ENCODE measurements around the gene IKZF3. TPM values are rescaled to one million over a fixed set of nuclear protein-coding genes. Genes with fewer than 3 reads are reported as not detected.
"Not testable (repeated sequence)": the region's sequence is repeated elsewhere in the genome, so short reads cannot be mapped to it uniquely, and the experiment has no call there.

IKZF3 gene
- total RNA-seq, 1 donor from 2014 or later = not detected

GRCh38 chr17:39867084-39867879 lies 3.2 kb upstream of the IKZF3 start:
- H3K27ac Mint-ChIP-seq = no peak overlapping the region
- H3K9me3 Mint-ChIP-seq (ENCODE audit: low read depth) = peaks cover 9% of the 10 kb centered on the region

GRCh38 chr17:39866013-39866730 lies 2.1 kb upstream of the IKZF3 start:
- TF ChIP-seq CTCF (IDR thresholded peaks at IDR 0.05; ENCODE audit: unreplicated experiment) = no peak
- Mint-ChIP-seq H3K4me1 (ENCODE audit: low read depth) (no peaks in the 10 kb centered on the region), H3K27me3 (peaks cover 64% of the 10 kb centered on the region), H3K9me3 (ENCODE audit: low read depth) (peaks cover 9% of the 10 kb centered on the region), H3K36me3 (ENCODE audit: insufficient read depth) (no peaks in the 10 kb centered on the region), H3K27ac (no peak overlapping the region), H3K4me3 (ENCODE audit: low read depth) (no peak overlapping the region)
- DNase-seq (ENCODE audit: low spot score, unreplicated experiment) = no peak

More at GRCh38 chr17:39867084-39867879, 3.2 kb upstream of the IKZF3 start:
- DNase-seq (ENCODE audit: low spot score, unreplicated experiment) = no peak
- H3K27me3 Mint-ChIP-seq = peaks cover 57% of the 10 kb centered on the region
- H3K36me3 Mint-ChIP-seq (ENCODE audit: insufficient read depth) = no peaks in the 10 kb centered on the region
- H3K4me3 Mint-ChIP-seq (ENCODE audit: low read depth) = no peak overlapping the region
- H3K4me1 Mint-ChIP-seq (ENCODE audit: low read depth) = no peaks in the 10 kb centered on the region
- no peak for TF ChIP-seq CTCF (IDR thresholded peaks at IDR 0.05; ENCODE audit: unreplicated experiment)

GRCh38 chr17:39863244-39863917 lies 731 bp downstream of the IKZF3 start:
- no peak for TF ChIP-seq CTCF (IDR thresholded peaks at IDR 0.05; ENCODE audit: unreplicated experiment)
- H3K4me3 Mint-ChIP-seq (ENCODE audit: low read depth) = no peak overlapping the region
- no peak for DNase-seq (ENCODE audit: low spot score, unreplicated experiment)
- H3K27me3 Mint-ChIP-seq = peaks cover 63% of the 10 kb centered on the region
- peaks cover 9% of the 10 kb centered on the region for H3K9me3 Mint-ChIP-seq (ENCODE audit: low read depth)
- no peaks in the 10 kb centered on the region for H3K36me3 Mint-ChIP-seq (ENCODE audit: insufficient read depth)
- no peaks in the 10 kb centered on the region for H3K4me1 Mint-ChIP-seq (ENCODE audit: low read depth)
- no peak overlapping the region for H3K27ac Mint-ChIP-seq

- Mint-ChIP-seq H3K36me3 (ENCODE audit: insufficient read depth) (no peaks in the 10 kb centered on the region), H3K27ac (no peak overlapping the region), H3K4me3 (ENCODE audit: low read depth) (no peak overlapping the region), H3K9me3 (ENCODE audit: low read depth) (peaks cover 6% of the 10 kb centered on the region), H3K4me1 (ENCODE audit: low read depth) (no peaks in the 10 kb centered on the region), H3K27me3 (peaks cover 48% of the 10 kb centered on the region)
- no peak for TF ChIP-seq CTCF (IDR thresholded peaks at IDR 0.05; ENCODE audit: unreplicated experiment)
- no peak for DNase-seq (ENCODE audit: low spot score, unreplicated experiment)
These were observed 2.9 kb downstream of the IKZF3 start for GRCh38 chr17:39861235-39861634.

- H3K27me3 Mint-ChIP-seq = peaks cover 26% of the 10 kb centered on the region
- H3K36me3 Mint-ChIP-seq (ENCODE audit: insufficient read depth); H3K9me3 Mint-ChIP-seq (ENCODE audit: low read depth); H3K27ac Mint-ChIP-seq; H3K4me3 Mint-ChIP-seq (ENCODE audit: low read depth); DNase-seq (ENCODE audit: low spot score, unreplicated experiment); H3K4me1 Mint-ChIP-seq (ENCODE audit: low read depth): not testable (repeated sequence)
These were observed 8.0 kb downstream of the IKZF3 start for GRCh38 chr17:39855911-39856649.

All from progenitor cell of endocrine pancreas (in vitro differentiated cells).